GM12892 (cell line): ENCODE measurements around the gene KRT76.
"Not testable (repeated sequence)": the region's sequence is repeated elsewhere in the genome, so short reads cannot be mapped to it uniquely, and the experiment has no call there.

Source experiments
- DNase-seq: peaks from one replicate; pipeline ENCODE4 v3.0.0; 2011; ENCODE audit not compliant: insufficient read length
- FAIRE-seq: peaks from 2 replicates; lab custom pipeline; 2011; peaks lifted over from hg19 to GRCh38; lab: Jason Lieb, UNC
- POLR2A ChIP-seq: IDR thresholded peaks from 2 replicates; pipeline ENCODE4 v1.6.1; 2011; ENCODE audit warnings: low read depth, low read length, control low read depth
- POLR2AphosphoS5 ChIP-seq: IDR thresholded peaks from 2 replicates; pipeline ENCODE4 v1.6.1; 2011; ENCODE audit warnings: low read depth, low read length, control low read depth
- TAF1 ChIP-seq: IDR thresholded peaks from 2 replicates; pipeline ENCODE4 v1.6.1; 2011; ENCODE audit warnings: low read depth, mild to moderate bottlenecking, control low read depth, low read length, borderline replicate concordance

The KRT76 gene

GRCh38 chr12:52760623-52761022 is 16.5 kb downstream of the KRT76 start:
- TF ChIP-seq POLR2AphosphoS5 (no peak), POLR2A (no peak), TAF1 (no peak)
- no peak for FAIRE-seq
- DNase-seq: no peak

GRCh38 chr12:52759695-52760094 is 17.4 kb downstream of the KRT76 start:
- TF ChIP-seq POLR2AphosphoS5: no peak
- TF ChIP-seq POLR2A: no peak
- no peak for TF ChIP-seq TAF1
- DNase-seq: no peak
- FAIRE-seq: no peak

GRCh38 chr12:52759218-52759617 is 17.9 kb downstream of the KRT76 start:
- FAIRE-seq: no peak
- TF ChIP-seq POLR2A (no peak), POLR2AphosphoS5 (no peak), TAF1 (no peak)
- no peak for DNase-seq

- TF ChIP-seq TAF1 (no peak), POLR2AphosphoS5 (no peak), POLR2A (no peak)
- FAIRE-seq: no peak
- DNase-seq: no peak
Observed at GRCh38 chr12:52757449-52758176, 19.5 kb downstream of the KRT76 start.

GRCh38 chr12:52756281-52756960 is 20.7 kb downstream of the KRT76 start:
- FAIRE-seq (no peak), DNase-seq (no peak)
- no peak for TF ChIP-seq TAF1

GRCh38 chr12:52755533-52755932 is 21.6 kb downstream of the KRT76 start:
- TF ChIP-seq POLR2AphosphoS5 (no peak), POLR2A (no peak), TAF1 (no peak)
- FAIRE-seq (no peak), DNase-seq (no peak)

GRCh38 chr12:52754135-52754534 is 23.0 kb downstream of the KRT76 start:
- no peak for FAIRE-seq
- no peak for DNase-seq
- no peak for TF ChIP-seq POLR2AphosphoS5
- TF ChIP-seq POLR2A: no peak
- TF ChIP-seq TAF1: no peak

GRCh38 chr12:52753283-52753682 is 23.9 kb downstream of the KRT76 start:
- DNase-seq: no peak
- FAIRE-seq: no peak
- TF ChIP-seq TAF1 (no peak), POLR2A (no peak), POLR2AphosphoS5 (no peak)

GRCh38 chr12:52752516-52752915 is 24.6 kb downstream of the KRT76 start:
- DNase-seq (no peak), FAIRE-seq (no peak)
- no peak for TF ChIP-seq POLR2A
- no peak for TF ChIP-seq POLR2AphosphoS5
- no peak for TF ChIP-seq TAF1

- no peak for DNase-seq
- no peak for FAIRE-seq
- no peak for TF ChIP-seq POLR2AphosphoS5
- TF ChIP-seq TAF1: no peak
- TF ChIP-seq POLR2A: no peak
Observed at GRCh38 chr12:52751795-52752194, 25.4 kb downstream of the KRT76 start.

GRCh38 chr12:52750532-52750931 is 26.6 kb downstream of the KRT76 start:
- DNase-seq, FAIRE-seq: not testable (repeated sequence)

- DNase-seq: no peak
- FAIRE-seq: no peak
- TF ChIP-seq POLR2A (no peak), TAF1 (no peak), POLR2AphosphoS5 (no peak)
Observed at GRCh38 chr12:52749827-52750226, 27.3 kb downstream of the KRT76 start.
